Brain pericyte (primary cell): ENCODE data around the gene HECTD4.

Source experiments
- DNase-seq: peaks from one replicate; pipeline ENCODE4 v3.0.0-alpha.2; 2012; ENCODE audit warnings: low read depth, low spot score

Gene HECTD4

DNA sequence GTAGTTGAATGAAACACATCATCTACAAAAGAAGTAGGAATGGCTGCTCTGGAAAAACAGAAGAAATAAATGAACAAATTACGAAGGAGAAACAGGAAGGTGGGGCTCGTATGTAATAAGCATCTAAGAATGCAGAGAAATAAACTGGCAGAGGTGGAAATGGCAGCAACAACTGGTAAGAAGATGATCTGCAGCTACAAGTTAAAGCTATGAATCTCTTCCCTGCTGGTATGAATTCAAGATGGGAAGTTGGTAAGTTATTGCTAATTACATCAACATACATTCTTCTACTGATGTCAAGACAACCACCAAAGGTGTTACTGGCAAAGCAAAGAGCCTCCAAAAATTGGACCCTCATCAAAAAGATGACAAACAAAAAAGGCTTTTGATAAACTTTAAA lies 59.8 kb downstream of the HECTD4 start:
- no peak for DNase-seq

DNA sequence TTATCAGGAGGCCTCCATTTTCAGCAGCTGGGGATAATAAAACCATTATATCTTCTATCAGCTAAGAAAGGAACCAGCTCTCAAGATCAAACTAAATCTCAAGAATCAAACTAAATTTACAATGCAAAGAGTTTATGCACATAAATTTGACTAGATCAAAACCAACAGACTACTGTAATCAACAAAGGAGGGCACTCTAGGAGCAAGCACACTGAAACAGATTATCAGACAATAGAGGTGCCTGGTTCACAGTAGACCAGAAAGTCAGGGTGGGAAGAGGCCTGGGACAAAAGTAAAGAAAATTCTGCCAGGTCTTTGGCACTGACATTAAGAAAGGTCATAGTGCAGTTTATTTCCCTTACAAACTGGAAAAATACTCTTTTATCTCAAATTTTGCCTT lies 61.0 kb downstream of the HECTD4 start:
- DNase-seq: no peak

DNA sequence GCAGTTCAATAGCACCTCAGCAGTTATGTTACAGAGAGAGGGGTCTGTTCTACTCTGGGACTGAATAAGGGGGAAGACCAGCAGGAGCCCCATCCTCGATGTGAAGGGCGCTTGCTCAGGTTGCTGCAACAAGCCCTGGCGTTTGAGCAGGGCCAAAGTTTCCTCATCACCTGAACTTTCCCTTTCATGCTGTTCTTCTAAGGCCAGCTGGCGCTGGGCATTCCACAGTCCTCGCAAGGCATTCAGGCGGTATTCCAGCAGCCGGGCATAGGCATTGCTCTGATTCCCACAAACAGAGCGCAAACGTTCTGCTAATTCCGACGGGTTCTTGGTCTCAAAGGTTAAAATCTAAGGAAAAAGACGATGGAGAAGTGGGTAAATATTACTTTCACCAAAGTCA lies 62.8 kb downstream of the HECTD4 start:
- DNase-seq: no peak

DNA sequence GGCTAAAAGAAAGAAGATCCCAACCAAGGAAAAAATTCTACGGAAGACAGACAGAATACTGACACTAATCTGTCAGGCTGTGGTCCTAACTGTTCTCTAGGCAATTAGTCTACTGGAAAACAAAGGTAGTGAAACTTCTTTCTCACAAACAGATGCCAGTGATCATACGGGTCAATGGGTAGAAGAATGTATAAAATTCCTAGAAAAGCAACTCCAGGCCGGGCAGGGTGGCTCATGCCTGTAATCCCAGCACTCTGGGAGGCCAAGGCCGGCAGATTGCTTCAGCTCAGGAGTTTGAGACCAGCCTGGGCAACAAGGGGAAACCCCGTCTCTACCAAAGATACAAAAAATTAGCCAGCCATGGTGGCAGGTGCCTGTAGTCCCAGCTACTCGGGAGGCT lies 64.8 kb downstream of the HECTD4 start:
- no peak for DNase-seq

DNA sequence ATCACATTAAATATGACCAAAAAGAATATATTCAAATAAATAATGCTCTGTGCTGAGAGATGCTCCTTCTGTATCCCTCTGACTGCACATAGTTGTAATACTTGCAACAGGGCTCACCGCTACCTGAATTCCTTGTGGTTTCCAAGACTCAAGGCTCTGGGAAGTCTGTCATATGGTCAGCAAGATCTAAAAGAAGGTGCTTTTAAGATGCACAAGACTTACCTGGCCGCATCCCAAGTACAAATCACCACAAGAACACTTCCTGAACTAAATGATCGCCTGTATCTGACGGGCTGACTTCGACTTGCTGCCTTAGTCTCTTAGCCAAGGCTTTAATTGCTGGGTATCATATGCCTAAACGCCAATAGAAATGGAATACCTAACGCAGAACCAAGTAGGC lies 67.2 kb downstream of the HECTD4 start:
- no peak for DNase-seq

DNA sequence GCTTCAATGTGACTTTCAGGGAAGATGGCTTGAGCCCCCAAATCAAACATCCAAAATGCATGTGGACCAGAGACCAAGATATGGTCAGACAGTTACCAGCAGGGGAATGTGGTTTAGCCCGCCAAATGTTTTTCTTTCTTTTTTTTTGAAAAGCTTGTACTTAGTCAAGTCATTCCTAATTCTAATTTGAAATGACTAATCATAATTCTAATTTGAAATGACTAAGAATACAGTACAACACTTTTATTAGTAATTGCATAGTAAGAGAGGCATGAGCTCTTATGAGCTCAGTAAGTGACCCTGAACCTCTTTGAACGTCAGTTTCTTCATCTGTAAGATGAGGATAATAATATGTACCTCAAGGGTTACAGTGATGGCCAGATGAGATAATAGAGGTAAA lies 72.4 kb downstream of the HECTD4 start:
- no peak for DNase-seq

DNA sequence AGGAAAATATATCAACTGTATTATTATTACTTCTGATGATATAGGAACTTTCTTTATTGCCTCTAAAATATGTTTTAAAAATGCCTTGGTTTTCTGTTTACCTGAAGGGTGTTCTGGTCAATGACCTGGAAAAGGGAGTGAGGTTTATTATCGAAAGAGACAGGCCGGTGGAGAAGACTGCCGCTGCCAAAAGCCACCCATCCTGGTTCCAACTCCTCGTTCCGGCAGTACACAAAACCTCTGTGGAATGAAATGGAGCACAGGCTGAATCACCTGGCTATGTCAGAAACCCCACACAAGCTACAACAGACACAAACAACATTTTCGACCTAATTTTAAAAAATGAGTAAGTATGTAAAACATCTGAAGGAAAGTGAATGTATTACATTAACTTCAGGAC lies 73.6 kb downstream of the HECTD4 start:
- no peak for DNase-seq

DNA sequence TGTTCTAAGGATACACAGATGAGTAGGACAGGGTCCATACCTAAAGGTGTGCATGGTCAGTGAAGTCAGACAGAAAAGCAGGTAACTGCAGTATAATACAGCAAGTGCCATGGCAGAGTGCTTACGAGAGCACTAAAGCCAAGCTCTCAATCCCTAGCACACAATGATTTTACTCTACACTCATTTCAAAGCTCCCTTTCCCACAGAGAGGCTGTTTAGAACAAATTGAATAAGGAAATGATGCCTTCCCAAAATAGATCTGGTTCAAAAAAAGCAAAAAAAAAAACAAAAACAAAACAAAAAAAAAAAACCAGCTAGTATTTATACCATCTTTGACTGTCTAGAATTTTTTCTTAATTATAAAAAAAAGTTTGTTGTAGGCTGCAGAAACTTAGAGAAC lies 74.1 kb downstream of the HECTD4 start:
- DNase-seq: no peak

DNA sequence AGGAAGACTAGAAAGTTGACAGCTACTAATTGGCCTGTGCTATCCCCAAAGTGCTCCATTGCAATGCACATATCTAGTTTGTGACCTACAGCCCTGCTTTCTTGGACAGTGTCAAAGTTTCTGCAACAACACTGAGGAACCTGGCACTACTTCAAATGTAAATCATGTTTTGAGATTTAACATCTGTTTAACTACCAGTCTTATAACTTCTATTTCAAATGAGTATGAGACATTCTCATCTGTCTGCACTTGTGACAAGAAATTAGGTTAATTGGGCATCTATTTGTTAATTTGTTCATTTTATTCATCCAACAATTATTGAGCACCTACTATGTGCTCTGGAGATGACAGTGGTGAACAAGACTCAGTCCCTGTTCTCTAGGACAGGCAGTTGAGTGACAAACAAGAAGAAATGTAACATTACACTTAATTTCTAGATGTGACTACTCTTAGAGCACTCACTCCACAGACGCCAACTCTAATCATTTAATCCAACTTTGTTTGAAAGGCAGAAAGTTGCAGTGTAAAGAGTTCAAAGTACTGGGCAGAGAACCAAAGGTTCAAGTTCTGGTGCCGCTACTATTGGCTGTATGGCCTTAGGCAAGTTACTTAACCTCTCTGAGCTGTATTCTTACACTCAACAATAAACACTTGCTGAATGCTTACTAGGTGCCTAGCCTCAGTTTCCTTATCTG lies 74.8 kb downstream of the HECTD4 start:
- no peak for DNase-seq

DNA sequence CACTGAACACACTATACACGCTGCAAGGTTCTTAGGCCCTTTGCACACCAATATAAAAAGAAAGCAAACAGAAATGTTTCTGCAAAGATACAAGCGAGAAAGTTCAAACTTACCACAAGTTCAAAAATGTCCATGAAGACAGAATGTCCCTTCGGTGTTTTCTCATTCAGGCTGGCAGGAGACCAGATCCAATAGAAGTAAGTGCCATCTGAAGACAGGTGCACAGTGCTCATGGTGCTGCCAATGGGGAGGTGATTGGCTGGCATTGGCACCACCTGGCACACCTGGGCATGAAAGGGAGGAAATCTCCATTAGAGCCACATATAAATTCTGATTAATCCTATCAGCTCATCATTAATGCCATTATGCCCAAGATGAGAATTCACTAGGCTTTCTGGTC lies 76.3 kb downstream of the HECTD4 start:
- DNase-seq: no peak

DNA sequence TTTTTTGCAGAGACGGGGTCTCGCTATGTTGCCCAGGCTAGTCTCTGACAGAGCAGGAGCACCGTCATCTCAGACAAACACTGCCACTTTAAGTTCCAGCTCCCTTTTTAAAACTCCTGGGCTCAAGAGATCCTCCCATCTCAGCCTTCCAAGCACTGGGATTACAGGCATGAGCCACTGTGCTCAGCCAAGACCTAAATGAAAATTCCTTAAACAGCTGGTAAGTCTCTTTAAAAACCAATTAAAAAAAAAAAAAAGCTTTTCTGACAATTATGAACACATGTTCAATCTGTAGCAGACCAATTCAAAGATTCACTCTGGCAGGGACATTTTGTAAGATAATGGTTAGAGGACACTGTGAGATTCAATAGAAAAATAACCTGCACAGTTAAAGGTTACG lies 77.8 kb downstream of the HECTD4 start:
- DNase-seq: no peak

DNA sequence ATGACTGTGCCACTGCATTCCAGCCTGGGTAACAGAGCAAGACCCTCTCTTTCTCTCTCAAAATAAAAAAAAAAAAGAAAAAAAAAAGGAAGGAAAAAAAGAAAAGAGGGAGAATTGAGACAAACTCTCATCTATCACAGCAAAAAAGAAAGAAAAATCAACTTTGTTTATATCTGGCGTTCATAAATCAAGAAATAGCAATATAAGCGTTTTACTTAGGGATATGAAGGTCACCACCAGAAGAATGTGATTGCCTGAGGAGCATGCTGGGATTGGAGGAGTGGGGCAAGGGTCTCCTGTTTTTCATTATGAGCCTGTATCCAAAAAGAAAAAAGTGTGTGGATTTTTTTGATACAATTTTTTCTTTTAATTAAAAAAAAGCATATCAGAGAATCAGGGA lies 78.4 kb downstream of the HECTD4 start:
- DNase-seq: no peak

DNA sequence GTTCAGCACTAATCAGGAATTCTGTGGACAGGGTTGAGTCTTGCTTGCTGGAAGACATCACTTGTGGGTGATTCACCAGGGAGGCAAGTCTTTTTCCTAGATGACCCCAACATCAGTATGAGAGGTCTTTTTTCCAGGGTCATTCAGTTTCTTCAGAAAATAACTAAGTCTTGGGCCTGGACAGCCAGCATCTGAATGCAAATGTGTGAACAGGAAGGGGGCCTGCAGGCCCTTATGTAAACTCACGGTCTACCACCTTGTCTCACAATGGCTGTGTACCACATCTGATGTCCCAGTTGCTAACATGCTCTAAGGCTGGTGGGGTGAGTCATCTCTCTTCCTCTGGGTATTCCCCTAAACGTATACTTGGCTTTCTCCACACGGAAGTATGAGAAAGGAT lies 79.2 kb downstream of the HECTD4 start:
- no peak for DNase-seq

DNA sequence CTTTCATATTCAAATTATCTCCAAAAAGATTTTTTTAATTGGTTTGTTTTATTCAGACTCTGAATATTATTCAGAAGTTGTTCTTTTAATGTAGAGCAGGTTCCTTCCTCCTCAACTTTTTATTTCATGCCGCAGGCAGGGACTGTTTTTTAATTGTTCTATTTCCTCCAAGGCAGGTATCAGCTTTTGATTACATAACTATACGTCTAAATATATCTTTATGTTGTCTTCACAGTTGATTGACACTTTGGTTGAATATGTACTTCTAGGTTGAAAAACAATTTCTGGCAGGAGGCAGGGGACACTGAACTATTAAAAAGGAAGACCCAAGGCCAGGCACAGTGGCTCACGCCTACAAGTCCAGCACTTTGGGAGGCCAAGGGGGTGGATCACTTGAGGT lies 82.5 kb downstream of the HECTD4 start:
- DNase-seq: no peak

DNA sequence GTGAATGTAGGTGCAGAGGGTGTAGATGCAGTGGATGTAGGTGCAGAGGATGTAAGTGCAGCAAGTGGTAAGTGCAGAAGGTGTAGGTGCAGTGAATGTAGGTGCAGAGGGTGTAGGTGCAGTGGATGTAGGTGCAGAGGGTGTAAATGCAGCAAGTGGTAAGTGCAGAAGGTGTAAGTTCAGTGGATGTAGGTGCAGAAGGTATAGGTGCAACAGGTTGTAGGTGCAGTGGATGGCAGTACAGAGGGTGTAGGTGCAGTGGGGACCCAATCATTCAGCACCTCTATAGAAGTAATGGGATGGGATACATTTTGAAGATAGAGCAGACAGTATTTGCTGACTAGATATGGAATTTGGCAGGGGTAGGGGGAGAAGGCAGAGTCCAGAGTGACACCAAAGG lies 85.0 kb downstream of the HECTD4 start:
- DNase-seq: no peak

DNA sequence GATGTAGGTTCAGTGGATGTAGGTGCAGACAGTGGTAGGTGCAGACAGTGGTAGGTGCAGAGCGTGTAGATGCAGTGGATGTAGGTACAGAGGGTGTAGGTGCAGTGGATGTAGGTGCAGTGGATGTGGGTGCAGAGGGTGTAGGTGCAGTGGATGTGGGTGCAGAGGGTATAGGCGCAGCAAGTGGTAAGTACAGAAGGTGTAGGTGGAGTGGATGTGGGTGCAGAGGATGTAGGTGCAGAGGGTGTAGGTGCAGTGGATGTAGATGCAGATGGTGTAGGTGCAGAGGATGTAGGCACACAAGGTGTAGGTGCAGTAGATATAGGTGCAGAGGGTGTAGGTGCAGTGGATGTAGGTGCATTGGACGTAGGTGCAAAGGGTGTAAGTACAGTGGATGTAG lies 86.0 kb downstream of the HECTD4 start:
- DNase-seq: no peak

DNA sequence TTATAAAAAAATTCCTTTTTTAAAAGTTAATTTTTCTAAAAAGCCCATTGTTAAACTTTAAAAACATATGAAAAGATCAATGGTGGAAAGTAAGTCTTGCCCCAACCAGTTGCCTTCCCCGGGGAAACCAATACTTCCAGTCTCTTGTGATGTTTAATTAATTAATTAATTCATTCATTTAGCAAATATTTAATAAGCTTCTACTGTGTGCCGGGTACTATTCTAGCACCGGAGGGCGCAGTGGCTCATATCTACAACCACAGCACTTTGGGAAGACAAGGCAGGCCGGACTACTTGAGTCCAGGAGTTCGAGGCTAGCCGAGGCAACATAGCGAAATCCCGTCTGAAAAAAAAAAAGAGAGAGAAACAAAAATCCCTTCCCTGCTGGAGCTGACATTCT lies 87.4 kb downstream of the HECTD4 start:
- DNase-seq: no peak

DNA sequence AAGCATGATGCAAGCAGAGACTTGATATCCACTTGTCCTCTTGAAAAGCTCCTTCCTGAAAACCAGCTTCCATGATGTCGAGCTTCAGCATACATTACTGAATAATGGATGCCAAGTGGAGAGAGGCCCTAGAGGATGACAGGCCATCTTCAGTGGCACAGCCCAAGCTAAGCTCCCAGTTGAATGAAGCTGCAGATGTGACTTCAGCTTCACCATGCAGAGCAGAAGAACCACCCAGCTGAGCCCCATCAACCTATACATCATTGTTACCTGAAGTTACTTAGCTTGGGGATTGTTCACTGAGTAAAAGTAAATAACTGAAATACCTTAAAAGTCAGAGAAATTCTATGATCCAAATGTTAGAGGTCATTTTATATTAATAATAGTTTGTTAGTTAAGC lies 93.6 kb downstream of the HECTD4 start:
- DNase-seq: no peak

DNA sequence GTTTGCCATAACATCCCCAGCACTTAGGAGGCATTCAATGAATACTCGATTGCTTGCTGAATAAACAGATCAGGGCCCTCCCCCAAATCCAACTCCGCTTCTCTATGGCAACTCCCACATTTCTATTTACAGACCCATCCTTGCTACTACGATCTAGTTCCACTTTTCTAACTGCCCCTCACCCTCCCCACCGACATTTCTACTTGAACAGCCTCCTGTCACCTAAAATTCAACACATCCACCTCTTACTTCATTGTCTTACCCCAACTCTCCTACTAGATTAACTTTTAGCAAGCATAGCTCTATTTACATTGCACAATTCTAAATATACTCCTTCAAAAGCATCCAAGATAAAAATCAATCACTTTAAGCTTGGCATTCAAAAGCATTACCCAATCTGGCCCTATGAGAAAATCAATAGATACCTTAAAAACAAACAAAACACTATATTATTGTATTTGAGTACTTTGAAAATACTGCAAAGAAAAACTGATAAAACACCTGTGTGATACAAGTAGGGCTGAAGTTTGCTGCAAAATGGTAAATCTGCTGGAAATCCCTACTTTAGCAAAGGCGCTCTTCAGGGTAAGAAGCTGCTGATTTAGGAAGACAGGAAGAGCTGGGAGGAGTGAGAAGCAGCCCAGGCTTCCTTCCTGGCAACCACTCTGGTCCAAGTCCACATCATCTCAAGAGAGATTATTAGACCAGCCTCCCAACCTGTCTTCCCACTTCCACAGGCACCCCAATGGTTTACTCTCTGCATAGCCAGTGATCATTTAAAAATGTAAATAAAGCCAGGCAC lies 96.4 kb downstream of the HECTD4 start:
- no peak for DNase-seq

DNA sequence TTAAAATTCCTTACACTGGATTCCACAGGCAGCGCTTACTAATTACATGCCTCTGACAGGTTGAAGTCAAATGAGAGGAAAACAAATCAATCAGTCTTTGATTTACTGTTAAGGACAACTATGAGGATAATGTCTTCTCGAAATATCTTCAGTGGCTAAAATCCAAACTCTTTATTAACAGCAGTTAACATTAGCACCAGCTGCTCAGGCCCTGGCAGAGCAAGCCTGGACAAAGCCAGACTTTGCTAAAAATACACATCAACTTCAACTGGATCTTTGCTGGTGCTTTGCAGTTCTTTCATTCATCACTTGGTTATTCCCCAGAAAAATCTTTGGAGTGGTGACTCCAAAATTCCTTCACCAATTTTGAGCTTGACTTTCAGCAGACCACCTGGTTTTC lies 98.7 kb downstream of the HECTD4 start:
- no peak for DNase-seq

DNA sequence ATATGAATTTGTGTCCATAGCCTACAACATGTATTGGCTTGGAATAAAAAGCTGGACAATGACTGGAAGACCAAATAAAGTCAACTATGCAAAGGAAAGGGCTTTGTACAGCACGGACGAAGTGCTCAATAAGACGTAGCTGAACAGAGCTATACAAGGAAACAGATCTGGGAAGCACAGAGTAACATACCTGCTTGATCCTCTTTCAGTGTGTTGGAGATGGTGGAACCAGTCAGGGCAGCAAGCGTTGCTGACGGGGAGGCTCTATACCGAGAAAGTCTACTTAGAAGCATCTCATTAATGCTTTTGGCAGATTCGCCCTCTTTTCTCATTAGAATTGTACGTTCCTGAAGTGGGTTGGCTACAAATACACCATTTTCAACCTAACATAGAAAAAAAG lies 99.3 kb downstream of the HECTD4 start:
- no peak for DNase-seq

DNA sequence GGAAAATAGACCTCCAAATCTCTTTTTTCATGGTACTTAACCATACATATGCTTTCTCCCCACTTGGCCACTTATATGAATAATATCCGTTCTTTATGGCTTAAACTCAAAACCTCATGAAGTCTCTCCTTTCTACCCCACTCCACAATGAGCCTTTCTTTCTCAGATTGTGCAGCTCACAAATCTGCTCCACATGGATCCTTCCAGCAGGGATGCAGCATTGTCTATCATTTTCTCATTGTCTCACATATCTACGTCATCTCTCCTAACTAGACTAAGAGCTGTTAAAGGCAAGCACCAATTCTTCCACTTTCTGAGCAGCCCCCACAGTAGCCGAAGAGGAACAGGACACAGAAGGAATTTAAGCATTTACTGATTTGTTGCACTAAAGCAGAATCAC lies 106.4 kb downstream of the HECTD4 start:
- DNase-seq: no peak

DNA sequence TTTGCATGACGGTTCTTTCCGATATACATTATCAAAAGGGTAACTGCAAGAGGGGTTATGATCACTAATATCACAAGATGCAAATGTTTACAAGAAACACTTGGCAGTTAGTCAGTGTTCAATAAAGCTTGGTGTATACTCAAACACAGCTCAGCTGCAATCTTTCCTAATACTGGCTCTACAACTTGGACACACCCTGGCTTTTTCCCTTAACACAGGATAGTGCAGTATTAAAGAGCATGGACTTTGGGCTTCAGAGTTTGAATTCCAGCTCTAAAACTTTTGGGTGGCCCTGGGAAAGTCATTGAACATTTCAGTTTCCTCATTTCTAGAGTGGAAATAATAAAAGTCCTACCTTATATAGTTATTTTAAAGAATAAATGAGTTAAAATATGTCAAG lies 107.0 kb downstream of the HECTD4 start:
- DNase-seq: no peak

DNA sequence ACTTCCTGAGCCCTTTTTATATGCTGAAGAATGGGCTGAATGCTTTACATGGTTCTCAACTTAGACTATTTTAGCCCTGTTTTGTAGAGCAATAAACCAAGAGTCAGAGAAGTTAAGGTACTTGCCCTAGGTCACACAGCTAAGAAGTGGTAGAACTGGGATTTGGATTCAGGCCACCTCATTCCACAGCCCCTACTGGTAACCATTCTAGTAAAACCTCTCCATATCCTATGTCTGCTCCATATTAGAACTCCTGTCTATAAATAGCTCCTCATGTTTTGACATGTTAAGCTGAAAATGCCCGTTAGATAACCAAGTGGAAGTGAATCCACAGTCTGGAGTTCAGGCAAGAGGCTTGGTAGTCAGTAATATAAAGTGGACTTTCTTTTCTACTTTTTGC lies 111.6 kb downstream of the HECTD4 start:
- no peak for DNase-seq
